ENCODE measurements around the gene CRB2.

CRB2 gene

DNA sequence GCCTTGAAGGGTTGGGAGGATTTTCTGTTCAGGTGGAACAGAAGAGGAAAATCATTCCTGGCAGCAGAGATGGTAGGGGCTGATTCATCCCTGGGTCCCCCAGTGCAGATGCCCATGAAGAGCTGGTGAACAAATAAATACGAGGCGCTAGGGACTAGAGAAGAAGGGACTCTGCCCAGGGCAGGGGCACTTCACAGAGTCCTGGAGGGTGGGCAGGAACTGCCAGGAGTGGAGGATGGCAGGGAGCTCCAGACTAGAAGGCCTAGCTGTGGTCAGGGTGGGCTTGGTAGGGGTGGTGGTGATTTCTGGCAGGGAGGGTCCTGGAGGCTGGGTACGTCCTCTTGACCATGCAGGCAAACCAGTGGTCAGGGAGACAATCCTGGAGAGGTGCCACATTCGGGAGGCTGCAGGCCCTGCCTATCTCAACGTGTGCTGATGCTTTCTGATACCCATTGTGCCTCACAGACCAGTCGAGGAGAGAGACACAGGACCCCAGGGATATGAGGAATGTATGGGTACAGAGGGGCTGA is 69.9 kb downstream of the CRB2 start:
- TF ChIP-seq, protein P1, sequence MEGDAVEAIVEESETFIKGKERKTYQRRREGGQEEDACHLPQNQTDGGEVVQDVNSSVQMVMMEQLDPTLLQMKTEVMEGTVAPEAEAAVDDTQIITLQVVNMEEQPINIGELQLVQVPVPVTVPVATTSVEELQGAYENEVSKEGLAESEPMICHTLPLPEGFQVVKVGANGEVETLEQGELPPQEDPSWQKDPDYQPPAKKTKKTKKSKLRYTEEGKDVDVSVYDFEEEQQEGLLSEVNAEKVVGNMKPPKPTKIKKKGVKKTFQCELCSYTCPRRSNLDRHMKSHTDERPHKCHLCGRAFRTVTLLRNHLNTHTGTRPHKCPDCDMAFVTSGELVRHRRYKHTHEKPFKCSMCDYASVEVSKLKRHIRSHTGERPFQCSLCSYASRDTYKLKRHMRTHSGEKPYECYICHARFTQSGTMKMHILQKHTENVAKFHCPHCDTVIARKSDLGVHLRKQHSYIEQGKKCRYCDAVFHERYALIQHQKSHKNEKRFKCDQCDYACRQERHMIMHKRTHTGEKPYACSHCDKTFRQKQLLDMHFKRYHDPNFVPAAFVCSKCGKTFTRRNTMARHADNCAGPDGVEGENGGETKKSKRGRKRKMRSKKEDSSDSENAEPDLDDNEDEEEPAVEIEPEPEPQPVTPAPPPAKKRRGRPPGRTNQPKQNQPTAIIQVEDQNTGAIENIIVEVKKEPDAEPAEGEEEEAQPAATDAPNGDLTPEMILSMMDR (IDR thresholded peaks at IDR 0.05; ENCODE audit: low read depth, low read length), result no peak
- no peak overlapping the region for H3K4me3 ChIP-seq (ENCODE audit: low read depth, low read length)

DNA sequence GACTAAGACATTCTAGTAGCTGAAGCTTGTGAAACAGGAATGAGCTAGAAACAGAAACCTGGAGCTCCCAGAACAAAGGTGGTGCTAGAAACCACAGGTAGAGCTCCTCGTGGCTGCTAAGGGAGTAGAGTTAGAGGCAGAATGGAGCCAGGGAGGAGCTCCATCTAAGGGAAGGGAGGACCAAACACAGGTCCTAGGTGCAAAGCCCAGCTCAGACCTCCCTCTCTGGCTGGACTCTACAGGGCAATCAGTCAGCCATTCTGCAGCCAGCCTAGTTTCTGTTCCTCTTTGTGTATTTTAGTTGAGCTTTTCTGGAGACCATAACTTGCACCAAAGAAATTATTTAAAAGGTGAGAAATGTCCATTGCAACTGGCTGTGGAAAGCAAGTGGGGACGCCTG is 70.4 kb downstream of the CRB2 start:
- no peak overlapping the region for H3K4me3 ChIP-seq (ENCODE audit: low read depth, low read length)

More for the DNA sequence above, 70.4 kb downstream of the CRB2 start:
- TF ChIP-seq, protein P1 (IDR thresholded peaks at IDR 0.05; ENCODE audit: low read depth, low read length), result no peak
